Lower leg skin (tissue), 3 donors: Measurements from ENCODE around the gene UBR4.

Experiments
- CTCF ChIP-seq, 3 donors: fragments of 450-650 bp; IDR thresholded peaks; one replicate each; pipeline ENCODE4 v1.5.1; 2016; ENCODE audit warnings: antibody characterized with exemption in 3 of 3, mild to moderate bottlenecking in 3 of 3, moderate library complexity in 2 of 3
- POLR2A ChIP-seq, 2 donors: fragments of 450-650 bp; IDR thresholded peaks; one replicate each; pipeline ENCODE4 v1.6.1; 2016 to 2017; ENCODE audit warnings: antibody characterized with exemption in 2 of 2, mild to moderate bottlenecking in 1 of 2, moderate library complexity in 1 of 2

- TF ChIP-seq CTCF (IDR thresholded peaks at IDR 0.05) = no peak
- TF ChIP-seq POLR2A (IDR thresholded peaks at IDR 0.05) = no peak
These were observed 3.5 kb upstream of the UBR4 start for GRCh38 chr1:19213580-19213979.
